PFSK-1 (cell line): ENCODE results near the gene ADAMTS14.

Experiments
- FOXP2 ChIP-seq: optimal IDR thresholded peaks from 2 replicates; pipeline ENCODE3; 2011; ENCODE audit warnings: borderline replicate concordance, control low read depth, inconsistent platforms; ENCODE audit not compliant: insufficient read depth; ENCODE audit errors: extremely low read length, extremely low read depth
- POLR2AphosphoS5 ChIP-seq: IDR thresholded peaks from 2 replicates; pipeline ENCODE4 v1.6.1; 2012; ENCODE audit warnings: low read depth, mild to moderate bottlenecking, control low read depth, low read length, moderate library complexity
- SIN3A ChIP-seq: IDR thresholded peaks from 2 replicates; pipeline ENCODE4 v1.6.1; 2012; ENCODE audit warnings: mild to moderate bottlenecking, low read length, moderate library complexity, borderline replicate concordance; ENCODE audit not compliant: insufficient read depth
- TAF1 ChIP-seq: IDR thresholded peaks from 2 replicates; pipeline ENCODE4 v1.6.1; 2012; ENCODE audit warnings: low read length, control low read depth, borderline replicate concordance; ENCODE audit not compliant: insufficient read depth

DNA sequence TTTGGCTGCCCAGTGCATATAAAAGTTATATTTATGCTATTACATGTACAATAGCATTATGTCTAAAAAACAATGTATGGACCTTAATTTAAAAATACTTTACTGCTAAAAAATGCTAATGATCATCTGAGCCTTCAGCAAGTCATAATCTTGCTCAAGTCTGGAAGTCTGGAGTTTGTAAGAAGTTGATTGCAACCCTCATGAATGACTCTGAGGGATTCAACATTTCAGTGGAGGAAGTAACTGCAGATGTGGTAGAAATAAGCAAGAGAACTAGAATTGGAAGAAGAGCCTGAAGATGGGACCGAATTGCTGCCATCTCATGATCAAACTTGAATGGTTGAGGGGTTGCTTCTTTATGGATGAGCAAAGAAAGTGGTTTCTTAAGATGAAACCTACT is 13.0 kb upstream of the ADAMTS14 start:
- no peak for TF ChIP-seq POLR2AphosphoS5
- TF ChIP-seq TAF1, result no peak
- TF ChIP-seq SIN3A, result no peak
- TF ChIP-seq FOXP2, result no peak
